ENCODE results near the gene ZNF329. TPM values are rescaled to one million over a fixed set of nuclear protein-coding genes. Genes with fewer than 3 reads are reported as not detected.

ZNF329 gene
- total and polyA plus RNA-seq, 2 of the 13 experiments (the other 11 are each of a cell fraction or from before 2014, with no cell fraction given): 3.8 to 9.6 TPM

DNA sequence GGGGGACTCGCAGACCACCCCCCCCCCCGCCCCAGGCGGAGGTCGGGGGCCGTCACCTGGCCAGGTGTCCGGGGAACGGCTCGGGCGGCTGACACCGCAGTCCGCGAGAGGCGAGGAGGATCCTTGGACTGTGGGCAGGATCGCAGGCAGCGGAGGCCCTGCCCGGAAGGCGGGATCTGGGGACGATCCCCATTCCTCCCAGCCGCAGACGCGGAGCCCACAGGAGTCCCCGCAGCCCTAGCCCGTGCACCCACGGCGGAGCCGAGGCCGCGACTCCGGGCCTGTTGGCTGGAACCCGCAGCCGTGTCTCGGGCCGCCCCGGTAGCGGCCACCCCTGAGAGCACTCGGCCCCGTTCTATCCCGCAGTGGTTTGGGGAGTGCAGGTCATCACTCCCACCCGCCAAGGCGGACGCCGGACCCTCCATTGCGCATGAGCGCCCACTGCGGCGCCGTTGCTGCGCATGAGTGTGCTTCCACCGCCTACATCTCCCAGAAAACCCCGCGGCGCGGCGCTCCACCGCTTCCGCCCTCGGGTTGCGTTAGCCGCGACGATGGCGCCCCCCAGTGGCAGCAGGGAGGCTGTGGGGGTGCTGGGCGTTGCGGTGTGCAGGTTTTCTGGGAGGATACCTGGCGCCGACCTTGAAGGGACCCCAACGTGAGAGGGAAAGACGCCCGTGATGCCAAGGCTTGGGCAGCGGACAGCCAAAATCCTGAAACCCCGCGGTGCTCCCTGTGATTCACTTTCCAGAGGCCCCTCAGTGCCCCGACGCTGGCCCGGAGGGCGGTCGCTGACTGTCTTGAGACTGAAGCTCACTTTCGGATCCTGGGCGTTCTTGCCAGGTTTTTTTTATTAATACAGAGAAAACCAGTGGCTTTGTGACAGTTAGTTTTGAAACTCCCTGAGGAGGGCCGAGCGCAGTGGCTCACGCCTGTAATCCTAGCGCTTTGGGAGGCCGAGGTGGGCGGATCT is 4.4 kb upstream of the ZNF329 start (continued):
- TF ChIP-seq, protein P1, sequence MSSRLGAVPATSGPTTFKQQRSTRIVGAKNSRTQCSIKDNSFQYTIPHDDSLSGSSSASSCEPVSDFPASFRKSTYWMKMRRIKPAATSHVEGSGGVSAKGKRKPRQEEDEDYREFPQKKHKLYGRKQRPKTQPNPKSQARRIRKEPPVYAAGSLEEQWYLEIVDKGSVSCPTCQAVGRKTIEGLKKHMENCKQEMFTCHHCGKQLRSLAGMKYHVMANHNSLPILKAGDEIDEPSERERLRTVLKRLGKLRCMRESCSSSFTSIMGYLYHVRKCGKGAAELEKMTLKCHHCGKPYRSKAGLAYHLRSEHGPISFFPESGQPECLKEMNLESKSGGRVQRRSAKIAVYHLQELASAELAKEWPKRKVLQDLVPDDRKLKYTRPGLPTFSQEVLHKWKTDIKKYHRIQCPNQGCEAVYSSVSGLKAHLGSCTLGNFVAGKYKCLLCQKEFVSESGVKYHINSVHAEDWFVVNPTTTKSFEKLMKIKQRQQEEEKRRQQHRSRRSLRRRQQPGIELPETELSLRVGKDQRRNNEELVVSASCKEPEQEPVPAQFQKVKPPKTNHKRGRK (CRISPR knock-in tag; IDR thresholded peaks at IDR 0.05): peak; percentile 58; the same call in 1 of the 2 replicates
- TF ChIP-seq, protein P2, sequence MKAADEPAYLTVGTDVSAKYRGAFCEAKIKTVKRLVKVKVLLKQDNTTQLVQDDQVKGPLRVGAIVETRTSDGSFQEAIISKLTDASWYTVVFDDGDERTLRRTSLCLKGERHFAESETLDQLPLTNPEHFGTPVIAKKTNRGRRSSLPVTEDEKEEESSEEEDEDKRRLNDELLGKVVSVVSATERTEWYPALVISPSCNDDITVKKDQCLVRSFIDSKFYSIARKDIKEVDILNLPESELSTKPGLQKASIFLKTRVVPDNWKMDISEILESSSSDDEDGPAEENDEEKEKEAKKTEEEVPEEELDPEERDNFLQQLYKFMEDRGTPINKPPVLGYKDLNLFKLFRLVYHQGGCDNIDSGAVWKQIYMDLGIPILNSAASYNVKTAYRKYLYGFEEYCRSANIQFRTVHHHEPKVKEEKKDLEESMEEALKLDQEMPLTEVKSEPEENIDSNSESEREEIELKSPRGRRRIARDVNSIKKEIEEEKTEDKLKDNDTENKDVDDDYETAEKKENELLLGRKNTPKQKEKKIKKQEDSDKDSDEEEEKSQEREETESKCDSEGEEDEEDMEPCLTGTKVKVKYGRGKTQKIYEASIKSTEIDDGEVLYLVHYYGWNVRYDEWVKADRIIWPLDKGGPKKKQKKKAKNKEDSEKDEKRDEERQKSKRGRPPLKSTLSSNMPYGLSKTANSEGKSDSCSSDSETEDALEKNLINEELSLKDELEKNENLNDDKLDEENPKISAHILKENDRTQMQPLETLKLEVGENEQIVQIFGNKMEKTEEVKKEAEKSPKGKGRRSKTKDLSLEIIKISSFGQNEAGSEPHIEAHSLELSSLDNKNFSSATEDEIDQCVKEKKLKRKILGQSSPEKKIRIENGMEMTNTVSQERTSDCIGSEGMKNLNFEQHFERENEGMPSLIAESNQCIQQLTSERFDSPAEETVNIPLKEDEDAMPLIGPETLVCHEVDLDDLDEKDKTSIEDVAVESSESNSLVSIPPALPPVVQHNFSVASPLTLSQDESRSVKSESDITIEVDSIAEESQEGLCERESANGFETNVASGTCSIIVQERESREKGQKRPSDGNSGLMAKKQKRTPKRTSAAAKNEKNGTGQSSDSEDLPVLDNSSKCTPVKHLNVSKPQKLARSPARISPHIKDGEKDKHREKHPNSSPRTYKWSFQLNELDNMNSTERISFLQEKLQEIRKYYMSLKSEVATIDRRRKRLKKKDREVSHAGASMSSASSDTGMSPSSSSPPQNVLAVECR (CRISPR knock-in tag; IDR thresholded peaks at IDR 0.05; ENCODE audit: borderline replicate concordance): peak; percentile 96
- no peak for TF ChIP-seq ZNF468 (CRISPR knock-in tag; IDR thresholded peaks at IDR 0.05)
- TF ChIP-seq, protein P3, sequence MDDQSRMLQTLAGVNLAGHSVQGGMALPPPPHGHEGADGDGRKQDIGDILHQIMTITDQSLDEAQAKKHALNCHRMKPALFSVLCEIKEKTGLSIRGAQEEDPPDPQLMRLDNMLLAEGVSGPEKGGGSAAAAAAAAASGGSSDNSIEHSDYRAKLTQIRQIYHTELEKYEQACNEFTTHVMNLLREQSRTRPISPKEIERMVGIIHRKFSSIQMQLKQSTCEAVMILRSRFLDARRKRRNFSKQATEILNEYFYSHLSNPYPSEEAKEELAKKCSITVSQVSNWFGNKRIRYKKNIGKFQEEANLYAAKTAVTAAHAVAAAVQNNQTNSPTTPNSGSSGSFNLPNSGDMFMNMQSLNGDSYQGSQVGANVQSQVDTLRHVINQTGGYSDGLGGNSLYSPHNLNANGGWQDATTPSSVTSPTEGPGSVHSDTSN (CRISPR knock-in tag; IDR thresholded peaks at IDR 0.05; ENCODE audit: borderline replicate concordance): no peak
- TF ChIP-seq, protein P4, sequence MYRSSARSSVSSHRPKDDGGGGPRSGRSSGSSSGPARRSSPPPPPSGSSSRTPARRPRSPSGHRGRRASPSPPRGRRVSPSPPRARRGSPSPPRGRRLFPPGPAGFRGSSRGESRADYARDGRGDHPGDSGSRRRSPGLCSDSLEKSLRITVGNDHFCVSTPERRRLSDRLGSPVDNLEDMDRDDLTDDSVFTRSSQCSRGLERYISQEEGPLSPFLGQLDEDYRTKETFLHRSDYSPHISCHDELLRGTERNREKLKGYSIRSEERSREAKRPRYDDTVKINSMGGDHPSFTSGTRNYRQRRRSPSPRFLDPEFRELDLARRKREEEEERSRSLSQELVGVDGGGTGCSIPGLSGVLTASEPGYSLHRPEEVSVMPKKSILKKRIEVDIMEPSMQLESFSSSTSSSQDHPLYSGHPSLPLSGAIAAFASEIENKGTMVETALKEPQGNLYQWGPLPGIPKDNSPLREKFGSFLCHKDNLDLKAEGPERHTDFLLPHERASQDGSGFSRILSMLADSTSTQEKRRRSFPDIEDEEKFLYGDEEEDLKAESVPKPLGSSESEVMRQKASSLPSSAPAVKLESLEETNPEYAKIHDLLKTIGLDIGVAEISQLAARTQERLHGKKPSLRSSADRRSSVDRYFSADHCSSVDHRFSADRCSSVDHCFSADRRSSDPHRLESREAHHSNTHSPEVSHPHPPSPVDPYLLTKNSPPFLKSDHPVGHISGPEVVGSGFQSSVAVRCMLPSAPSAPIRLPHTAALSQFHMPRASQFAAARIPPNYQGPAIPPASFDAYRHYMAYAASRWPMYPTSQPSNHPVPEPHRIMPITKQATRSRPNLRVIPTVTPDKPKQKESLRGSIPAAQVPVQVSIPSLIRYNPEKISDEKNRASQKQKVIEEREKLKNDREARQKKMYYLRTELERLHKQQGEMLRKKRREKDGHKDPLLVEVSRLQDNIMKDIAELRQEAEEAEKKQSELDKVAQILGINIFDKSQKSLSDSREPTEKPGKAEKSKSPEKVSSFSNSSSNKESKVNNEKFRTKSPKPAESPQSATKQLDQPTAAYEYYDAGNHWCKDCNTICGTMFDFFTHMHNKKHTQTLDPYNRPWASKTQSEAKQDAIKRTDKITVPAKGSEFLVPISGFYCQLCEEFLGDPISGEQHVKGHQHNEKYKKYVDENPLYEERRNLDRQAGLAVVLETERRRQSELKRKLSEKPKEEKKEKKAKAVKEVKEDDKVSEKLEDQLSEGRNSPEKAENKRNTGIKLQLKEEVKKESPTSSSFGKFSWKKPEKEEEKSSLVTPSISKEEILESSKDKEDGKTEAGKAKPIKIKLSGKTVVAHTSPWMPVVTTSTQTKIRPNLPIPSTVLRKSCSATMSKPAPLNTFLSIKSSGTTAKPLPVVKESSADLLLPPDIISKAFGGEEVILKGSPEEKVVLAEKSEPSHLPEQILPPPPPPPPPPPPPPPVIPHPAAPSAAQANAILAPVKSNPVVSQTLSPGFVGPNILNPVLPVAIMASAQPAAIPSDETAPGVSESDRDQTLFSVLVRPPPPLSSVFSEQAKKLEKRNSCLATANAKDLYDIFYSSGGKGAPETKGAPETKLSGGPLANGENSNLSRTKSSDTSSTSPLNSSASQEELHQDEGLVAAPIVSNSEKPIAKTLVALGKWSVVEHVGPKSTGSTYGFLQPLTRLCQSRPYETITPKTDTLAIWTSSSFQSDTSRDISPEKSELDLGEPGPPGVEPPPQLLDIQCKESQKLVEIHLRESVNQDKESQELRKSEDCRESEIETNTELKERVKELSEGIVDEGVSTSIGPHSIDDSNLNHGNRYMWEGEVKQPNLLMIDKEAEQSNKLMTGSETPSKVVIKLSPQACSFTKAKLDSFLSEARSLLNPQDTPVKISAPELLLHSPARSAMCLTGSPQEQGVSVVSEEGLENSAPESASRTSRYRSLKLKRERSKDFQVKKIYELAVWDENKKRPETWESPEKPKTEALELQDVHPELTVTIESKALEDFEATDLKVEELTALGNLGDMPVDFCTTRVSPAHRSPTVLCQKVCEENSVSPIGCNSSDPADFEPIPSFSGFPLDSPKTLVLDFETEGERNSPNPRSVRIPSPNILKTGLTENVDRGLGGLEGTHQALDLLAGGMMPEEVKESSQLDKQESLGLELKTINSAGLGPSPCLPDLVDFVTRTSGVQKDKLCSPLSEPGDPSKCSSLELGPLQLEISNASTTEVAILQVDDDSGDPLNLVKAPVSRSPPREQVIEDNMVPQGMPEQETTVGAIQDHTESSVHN (CRISPR knock-in tag; IDR thresholded peaks at IDR 0.05): no peak
- TF ChIP-seq ZFP82 (CRISPR knock-in tag; IDR thresholded peaks at IDR 0.05; ENCODE audit: borderline replicate concordance): peak; percentile 64; the same call in 1 of the 2 replicates
- TF ChIP-seq FOXK1 (CRISPR knock-in tag; IDR thresholded peaks at IDR 0.05; ENCODE audit: borderline replicate concordance, low read depth): peak; percentile 85; the same call in 1 of the 2 replicates
- peak; percentile 88 for TF ChIP-seq ZNF235 (CRISPR knock-in tag; IDR thresholded peaks at IDR 0.05; ENCODE audit: borderline replicate concordance)
- TF ChIP-seq JUND (CRISPR knock-in tag; IDR thresholded peaks at IDR 0.05): no peak
